GM10266 (cell line): Measurements from ENCODE around the gene ARHGAP15.

Source experiments
- DNase-seq: peaks from one replicate; pipeline ENCODE4 v3.0.0; 2012; ENCODE audit errors: extremely low spot score
- TF ChIP-seq, protein P1 (sequence below): IDR thresholded peaks from 2 replicates; pipeline ENCODE4 v1.5.1; 2012; ENCODE audit warnings: mild to moderate bottlenecking, low read depth; ENCODE audit not compliant: control insufficient read depth, insufficient read depth; ENCODE audit errors: missing control alignments

Gene ARHGAP15

DNA sequence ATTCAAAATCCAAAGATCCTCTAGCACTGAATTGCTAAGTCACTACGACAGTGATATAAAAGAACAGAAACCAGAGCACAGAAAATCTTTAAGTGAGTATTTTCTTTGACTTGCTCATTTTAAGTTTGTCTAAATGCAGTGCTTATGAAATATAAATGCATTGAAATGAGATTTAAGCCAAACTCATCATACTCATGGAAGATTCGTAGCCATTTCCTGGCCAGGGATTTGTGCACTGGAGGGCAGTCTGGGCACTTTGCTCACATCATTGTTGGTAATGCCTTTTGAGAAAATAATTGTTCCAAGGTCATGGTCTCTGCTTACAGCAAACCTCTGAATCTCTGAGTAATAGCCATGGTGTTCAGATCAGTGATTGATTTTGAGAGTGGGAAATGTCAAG lies 307.7 kb downstream of the ARHGAP15 start:
- no peak for DNase-seq
- TF ChIP-seq, protein P1, sequence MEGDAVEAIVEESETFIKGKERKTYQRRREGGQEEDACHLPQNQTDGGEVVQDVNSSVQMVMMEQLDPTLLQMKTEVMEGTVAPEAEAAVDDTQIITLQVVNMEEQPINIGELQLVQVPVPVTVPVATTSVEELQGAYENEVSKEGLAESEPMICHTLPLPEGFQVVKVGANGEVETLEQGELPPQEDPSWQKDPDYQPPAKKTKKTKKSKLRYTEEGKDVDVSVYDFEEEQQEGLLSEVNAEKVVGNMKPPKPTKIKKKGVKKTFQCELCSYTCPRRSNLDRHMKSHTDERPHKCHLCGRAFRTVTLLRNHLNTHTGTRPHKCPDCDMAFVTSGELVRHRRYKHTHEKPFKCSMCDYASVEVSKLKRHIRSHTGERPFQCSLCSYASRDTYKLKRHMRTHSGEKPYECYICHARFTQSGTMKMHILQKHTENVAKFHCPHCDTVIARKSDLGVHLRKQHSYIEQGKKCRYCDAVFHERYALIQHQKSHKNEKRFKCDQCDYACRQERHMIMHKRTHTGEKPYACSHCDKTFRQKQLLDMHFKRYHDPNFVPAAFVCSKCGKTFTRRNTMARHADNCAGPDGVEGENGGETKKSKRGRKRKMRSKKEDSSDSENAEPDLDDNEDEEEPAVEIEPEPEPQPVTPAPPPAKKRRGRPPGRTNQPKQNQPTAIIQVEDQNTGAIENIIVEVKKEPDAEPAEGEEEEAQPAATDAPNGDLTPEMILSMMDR = no peak

DNA sequence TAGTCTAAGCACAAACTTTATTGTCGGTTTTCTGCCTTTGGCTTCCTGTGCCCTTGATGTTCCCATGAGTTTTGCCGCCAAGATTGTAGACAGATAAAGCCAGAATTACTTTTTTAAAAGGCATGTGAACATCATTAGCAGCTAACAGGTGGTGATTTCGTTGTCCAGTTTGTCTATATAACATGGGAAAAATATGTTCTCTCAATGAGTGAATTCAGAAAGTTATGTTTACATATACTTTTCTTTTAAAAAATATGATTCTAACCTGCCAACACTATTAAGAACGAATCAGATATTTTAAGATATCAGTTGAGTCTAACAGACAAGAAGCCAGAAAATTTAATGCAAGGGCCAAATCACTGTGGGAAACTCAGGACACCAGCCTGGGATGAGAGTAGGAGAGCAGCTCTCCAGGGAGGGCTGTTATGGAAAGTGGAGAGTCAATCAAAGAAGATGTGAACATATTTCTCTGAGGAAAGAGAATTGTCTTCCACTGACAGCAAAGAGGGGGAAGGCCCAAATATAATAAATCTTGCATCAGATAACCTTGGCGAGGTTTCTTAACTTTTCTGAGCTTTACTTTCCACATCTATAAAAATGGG lies 311.3 kb downstream of the ARHGAP15 start:
- TF ChIP-seq, protein P1 = no peak
- no peak for DNase-seq

DNA sequence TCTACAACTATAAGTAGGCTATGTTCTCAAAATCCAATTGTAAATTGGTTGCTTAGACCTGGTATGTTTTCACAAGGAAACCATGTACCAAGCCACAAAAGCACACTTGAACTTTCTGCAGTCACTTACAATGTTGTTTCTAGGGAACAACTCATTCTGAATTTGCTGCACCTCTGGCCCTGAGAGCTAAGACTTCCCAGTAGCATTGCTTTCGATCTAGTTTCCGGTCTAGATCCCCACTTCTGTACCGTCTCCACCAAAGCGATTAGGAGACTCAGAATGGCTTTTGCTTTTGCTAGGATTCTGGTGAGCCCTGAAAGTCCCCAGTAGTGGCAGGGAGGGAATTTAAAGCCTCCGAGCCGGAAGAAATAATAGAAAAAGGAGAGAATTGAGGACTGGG lies 313.0 kb downstream of the ARHGAP15 start:
- TF ChIP-seq, protein P1 = no peak
- no peak for DNase-seq

DNA sequence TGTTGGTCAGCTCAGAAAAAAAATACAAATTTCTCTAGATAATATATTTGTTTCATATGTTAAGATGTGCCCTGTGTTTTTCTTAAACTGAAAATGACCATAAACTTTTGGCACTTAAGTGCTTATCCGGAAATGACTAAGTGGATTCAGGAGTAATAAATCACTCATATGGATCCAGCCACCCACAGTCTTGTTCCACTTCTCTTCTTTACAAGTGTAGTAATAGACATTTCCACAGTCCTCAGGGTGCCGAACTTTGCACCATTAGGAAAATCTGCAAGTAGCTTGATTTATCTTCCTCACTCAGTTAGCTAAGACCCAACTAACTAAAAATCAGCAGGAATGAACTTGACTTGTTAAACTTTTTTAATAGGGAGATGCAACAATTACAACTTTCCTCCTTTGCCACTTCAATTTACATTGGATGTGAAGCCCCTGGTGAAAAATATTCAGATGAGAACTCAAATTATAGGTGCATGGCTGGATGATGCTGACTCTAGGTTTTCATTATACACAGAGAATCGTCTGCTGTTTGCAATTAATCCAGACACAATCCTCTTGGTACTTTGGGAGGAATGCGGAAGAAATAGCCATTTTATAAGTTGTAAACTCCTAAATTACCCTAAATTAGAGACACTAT lies 322.5 kb downstream of the ARHGAP15 start:
- DNase-seq = no peak
- TF ChIP-seq, protein P1 = no peak

DNA sequence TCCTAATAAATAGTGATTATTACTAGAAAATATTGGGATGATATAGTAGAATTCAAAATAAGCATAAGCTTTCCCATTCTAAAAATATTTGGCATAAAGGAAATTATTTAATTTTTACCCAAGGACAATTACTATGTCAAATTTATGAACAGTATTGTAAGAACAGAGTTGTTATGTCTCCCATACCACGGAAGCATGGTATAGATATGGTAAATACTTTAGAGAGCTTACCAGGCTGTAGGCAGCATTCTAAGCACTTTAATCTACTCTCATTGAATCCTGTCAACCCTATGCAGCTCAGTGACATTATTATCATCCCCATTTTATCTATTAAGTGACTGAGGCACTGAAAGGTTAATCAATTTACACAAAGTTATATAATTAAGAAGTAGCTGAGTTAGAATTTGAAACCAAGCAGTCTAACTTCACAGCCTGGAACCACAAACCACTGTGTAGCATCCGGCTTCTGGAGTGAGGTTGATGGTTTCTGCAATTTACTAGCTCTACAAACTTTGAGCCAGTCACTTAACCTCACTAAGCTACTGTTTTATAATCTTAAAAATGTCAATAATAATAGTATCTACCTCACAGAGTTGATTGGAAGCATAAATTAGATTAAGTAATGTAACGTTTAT lies 323.7 kb downstream of the ARHGAP15 start:
- TF ChIP-seq, protein P1 = no peak
- DNase-seq = no peak

DNA sequence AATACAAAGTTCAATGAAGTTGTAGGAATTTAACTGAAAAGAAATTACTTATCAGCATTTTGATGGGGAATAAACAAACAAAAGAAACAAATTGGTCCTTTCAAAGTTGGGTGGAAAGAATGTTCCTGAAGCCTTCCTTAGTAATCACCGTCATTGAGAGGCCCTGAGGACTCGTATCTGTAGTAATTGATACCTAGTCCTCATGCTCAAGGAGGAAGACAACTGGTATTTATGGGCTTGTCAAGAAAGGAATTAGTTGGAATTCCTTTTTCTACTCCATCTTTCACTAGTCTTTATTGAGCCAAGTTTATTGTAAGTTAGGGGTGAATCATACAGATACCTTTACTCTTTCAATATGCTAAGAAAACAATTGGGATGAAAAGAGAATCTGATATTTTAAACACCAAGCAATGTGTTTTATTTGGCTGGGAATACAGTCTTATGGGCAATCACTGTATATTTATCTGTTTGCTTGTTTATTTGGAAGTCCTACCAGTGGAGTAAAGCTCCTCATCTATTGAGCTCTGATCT lies 324.8 kb downstream of the ARHGAP15 start:
- DNase-seq = no peak
- TF ChIP-seq, protein P1 = no peak

DNA sequence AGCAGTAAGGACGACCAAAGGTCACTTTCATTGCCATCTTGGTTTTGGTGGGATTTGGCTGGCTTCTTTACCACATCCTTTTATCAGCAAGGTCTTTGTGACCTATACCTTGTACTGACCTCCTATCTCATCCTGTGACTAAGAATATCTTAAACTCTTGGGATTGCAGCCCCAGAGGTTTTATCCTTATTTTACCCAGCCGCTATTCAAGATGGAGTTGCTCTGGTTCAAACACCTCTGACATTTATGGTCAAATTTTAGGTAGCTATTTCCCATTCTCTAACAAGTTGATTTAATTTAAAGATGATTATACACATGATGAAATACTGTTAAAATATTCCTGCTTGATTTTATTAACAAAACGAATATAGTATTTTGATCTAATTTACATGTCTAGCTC lies 326.1 kb downstream of the ARHGAP15 start:
- DNase-seq = no peak
- TF ChIP-seq, protein P1 = no peak
